Vagina (tissue), 2 donors: ENCODE measurements around the gene SAP30L. TPM values are rescaled to one million over a fixed set of nuclear protein-coding genes. Genes with fewer than 3 reads are reported as not detected.

Experiments
- DNase-seq, 2 donors: peaks; one replicate each; pipeline ENCODE4 v3.0.0-alpha.2; 2017; ENCODE audit errors: extremely low spot score in 2 of 2
- H3K27ac ChIP-seq: fragments of 200-600 bp; sonication (generic); one replicate; pipeline ENCODE4 v1.5.1; 2019
- H3K27me3 ChIP-seq: fragments of 200-600 bp; sonication (generic); one replicate; pipeline ENCODE4 v1.5.1; 2019
- H3K36me3 ChIP-seq, 2 donors: fragments of 200-600 bp; sonication (generic); one replicate each; pipeline ENCODE4 v1.5.1; 2017 to 2019
- H3K4me1 ChIP-seq: fragments of 200-600 bp; sonication (generic); one replicate; pipeline ENCODE4 v1.5.1; 2019
- H3K4me3 ChIP-seq, 2 donors: fragments of 200-600 bp; sonication (generic); 1 replicate in 1 of 2; 2 replicates in 1 of 2; pipeline ENCODE4 v1.5.1; 2016 to 2019
- H3K9me3 ChIP-seq: fragments of 200-600 bp; sonication (generic); one replicate; pipeline ENCODE4 v1.5.1; 2019
- CTCF ChIP-seq, 3 experiments: fragments of 450-650 bp in 2 of 3; fragments of 200-600 bp in 1 of 3; sonication (generic) in 1 of 3; IDR thresholded peaks; one replicate each; pipeline ENCODE4 v1.5.1; 2017 to 2019; ENCODE audit warnings: antibody characterized with exemption in 3 of 3, mild to moderate bottlenecking in 2 of 3, moderate library complexity in 2 of 3
- POLR2A ChIP-seq, 2 donors: fragments of 450-650 bp; IDR thresholded peaks; one replicate each; pipeline ENCODE4 v1.6.1; 2017; ENCODE audit warnings: antibody characterized with exemption in 2 of 2, mild to moderate bottlenecking in 2 of 2, moderate library complexity in 2 of 2
- POLR2AphosphoS5 ChIP-seq, 2 donors: sonication (generic); formaldehyde crosslinking; IDR thresholded peaks; one replicate each; pipeline ENCODE4 v1.9.0; 2017; ENCODE audit warnings: antibody characterized with exemption in 2 of 2, mild to moderate bottlenecking in 2 of 2, low read depth in 1 of 2; ENCODE audit not compliant: insufficient read depth in 1 of 2
- intact Hi-C: fragments of 100-400 bp; cut with DNase I; formaldehyde crosslinking; loops from one replicate; pipeline ENCODE4 v1.15.1; 2023
- total RNA-seq: library from RNA; depleted of rRNA; stranded (reverse); fragments of >200 nt; gene quantifications from one replicate; pipeline ENCODE4 v1.2.3, GENCODE V29; 2016

SAP30L gene
- total RNA-seq, 1 donor from 2014 or later: 54.3 TPM

- Histone ChIP-seq H3K27ac (no peak overlapping the region), H3K4me3 (no peak overlapping the region), H3K36me3 (no peaks in the 10 kb centered on the region), H3K4me1 (no peaks in the 10 kb centered on the region), H3K9me3 (no peaks in the 10 kb centered on the region), H3K27me3 (peaks cover 4% of the 10 kb centered on the region)
- no peak for DNase-seq
- no peak for TF ChIP-seq CTCF (IDR thresholded peaks at IDR 0.05)
- no peak for TF ChIP-seq POLR2A (IDR thresholded peaks at IDR 0.05)
- no peak for TF ChIP-seq POLR2AphosphoS5 (IDR thresholded peaks at IDR 0.05; ENCODE audit: insufficient read depth in 1 of 2, low read depth in 1 of 2)
- intact Hi-C loops: no loop called here
Observed at GRCh38 chr5:154491941-154492340, 46.1 kb downstream of the SAP30L start.

- Histone ChIP-seq H3K4me3 (no peak overlapping the region), H3K27me3 (no peaks in the 10 kb centered on the region), H3K9me3 (no peaks in the 10 kb centered on the region), H3K4me1 (no peaks in the 10 kb centered on the region), H3K36me3 (no peaks in the 10 kb centered on the region), H3K27ac (no peak overlapping the region)
- intact Hi-C loops: no loop called here
- DNase-seq: no peak
- no peak for TF ChIP-seq CTCF (IDR thresholded peaks at IDR 0.05)
- TF ChIP-seq POLR2A (IDR thresholded peaks at IDR 0.05): no peak
- TF ChIP-seq POLR2AphosphoS5 (IDR thresholded peaks at IDR 0.05; ENCODE audit: insufficient read depth in 1 of 2, low read depth in 1 of 2): no peak
Observed at GRCh38 chr5:154493274-154493673, 47.5 kb downstream of the SAP30L start.

GRCh38 chr5:154494036-154494435, 48.2 kb downstream of the SAP30L start:
- intact Hi-C loops: no loop called here
- Histone ChIP-seq H3K27ac (no peak overlapping the region), H3K9me3 (no peaks in the 10 kb centered on the region), H3K36me3 (no peaks in the 10 kb centered on the region), H3K4me3 (no peak overlapping the region), H3K4me1 (no peaks in the 10 kb centered on the region), H3K27me3 (no peaks in the 10 kb centered on the region)
- no peak for DNase-seq
- TF ChIP-seq POLR2AphosphoS5 (IDR thresholded peaks at IDR 0.05; ENCODE audit: insufficient read depth in 1 of 2, low read depth in 1 of 2): no peak
- TF ChIP-seq CTCF (IDR thresholded peaks at IDR 0.05): no peak
- TF ChIP-seq POLR2A (IDR thresholded peaks at IDR 0.05): no peak

- intact Hi-C loops: no loop called here
- no peak overlapping the region for H3K4me3 ChIP-seq
- no peaks in the 10 kb centered on the region for H3K9me3 ChIP-seq
- TF ChIP-seq POLR2AphosphoS5 (IDR thresholded peaks at IDR 0.05; ENCODE audit: insufficient read depth in 1 of 2, low read depth in 1 of 2) (no peak), POLR2A (IDR thresholded peaks at IDR 0.05) (no peak), CTCF (IDR thresholded peaks at IDR 0.05) (no peak)
- H3K27me3 ChIP-seq: no peaks in the 10 kb centered on the region
- no peak for DNase-seq
- no peaks in the 10 kb centered on the region for H3K36me3 ChIP-seq
- no peaks in the 10 kb centered on the region for H3K4me1 ChIP-seq
- no peak overlapping the region for H3K27ac ChIP-seq
Observed at GRCh38 chr5:154498591-154498990, 52.8 kb downstream of the SAP30L start.

GRCh38 chr5:154498994-154499393, 53.2 kb downstream of the SAP30L start:
- no peak for DNase-seq
- Histone ChIP-seq H3K4me3 (no peak overlapping the region), H3K36me3 (no peaks in the 10 kb centered on the region), H3K9me3 (no peaks in the 10 kb centered on the region), H3K27me3 (no peaks in the 10 kb centered on the region), H3K27ac (no peak overlapping the region), H3K4me1 (no peaks in the 10 kb centered on the region)
- intact Hi-C loops: no loop called here
- TF ChIP-seq POLR2AphosphoS5 (IDR thresholded peaks at IDR 0.05; ENCODE audit: insufficient read depth in 1 of 2, low read depth in 1 of 2) (no peak), CTCF (IDR thresholded peaks at IDR 0.05) (no peak), POLR2A (IDR thresholded peaks at IDR 0.05) (no peak)
